ENCODE data around the gene HIPK2.

DNA sequence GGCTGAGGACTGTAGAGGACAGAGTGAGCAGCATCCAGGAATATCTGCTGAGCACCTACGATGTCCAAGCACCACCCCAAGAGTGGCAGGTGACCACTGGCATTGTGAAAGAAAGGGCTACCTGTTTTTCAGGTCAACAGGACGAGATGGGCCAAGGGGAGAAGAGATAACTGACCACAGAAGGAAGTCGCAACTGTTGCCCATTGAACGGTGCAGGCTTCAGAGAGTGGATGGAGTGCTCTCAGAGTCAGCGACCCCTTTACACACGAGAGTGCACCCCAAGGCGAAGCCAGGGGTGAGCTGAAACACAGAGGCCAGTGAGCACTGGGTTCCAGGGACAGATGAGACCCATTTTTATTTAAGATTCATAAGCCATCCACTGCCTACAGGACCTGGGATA, 42.3 kb downstream of the HIPK2 start:
- TF ChIP-seq, protein P1, sequence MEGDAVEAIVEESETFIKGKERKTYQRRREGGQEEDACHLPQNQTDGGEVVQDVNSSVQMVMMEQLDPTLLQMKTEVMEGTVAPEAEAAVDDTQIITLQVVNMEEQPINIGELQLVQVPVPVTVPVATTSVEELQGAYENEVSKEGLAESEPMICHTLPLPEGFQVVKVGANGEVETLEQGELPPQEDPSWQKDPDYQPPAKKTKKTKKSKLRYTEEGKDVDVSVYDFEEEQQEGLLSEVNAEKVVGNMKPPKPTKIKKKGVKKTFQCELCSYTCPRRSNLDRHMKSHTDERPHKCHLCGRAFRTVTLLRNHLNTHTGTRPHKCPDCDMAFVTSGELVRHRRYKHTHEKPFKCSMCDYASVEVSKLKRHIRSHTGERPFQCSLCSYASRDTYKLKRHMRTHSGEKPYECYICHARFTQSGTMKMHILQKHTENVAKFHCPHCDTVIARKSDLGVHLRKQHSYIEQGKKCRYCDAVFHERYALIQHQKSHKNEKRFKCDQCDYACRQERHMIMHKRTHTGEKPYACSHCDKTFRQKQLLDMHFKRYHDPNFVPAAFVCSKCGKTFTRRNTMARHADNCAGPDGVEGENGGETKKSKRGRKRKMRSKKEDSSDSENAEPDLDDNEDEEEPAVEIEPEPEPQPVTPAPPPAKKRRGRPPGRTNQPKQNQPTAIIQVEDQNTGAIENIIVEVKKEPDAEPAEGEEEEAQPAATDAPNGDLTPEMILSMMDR (conservative IDR thresholded peaks at IDR 0.05; ENCODE audit: low read depth, low read length): no peak
- TF ChIP-seq RAD21 (IDR thresholded peaks at IDR 0.05; ENCODE audit: low read length) (no peak), CHD1 (IDR thresholded peaks at IDR 0.05; ENCODE audit: low read depth, low read length) (no peak), SMC3 (IDR thresholded peaks at IDR 0.05; ENCODE audit: low read depth, low read length) (no peak)
- TF ChIP-seq, protein P2, sequence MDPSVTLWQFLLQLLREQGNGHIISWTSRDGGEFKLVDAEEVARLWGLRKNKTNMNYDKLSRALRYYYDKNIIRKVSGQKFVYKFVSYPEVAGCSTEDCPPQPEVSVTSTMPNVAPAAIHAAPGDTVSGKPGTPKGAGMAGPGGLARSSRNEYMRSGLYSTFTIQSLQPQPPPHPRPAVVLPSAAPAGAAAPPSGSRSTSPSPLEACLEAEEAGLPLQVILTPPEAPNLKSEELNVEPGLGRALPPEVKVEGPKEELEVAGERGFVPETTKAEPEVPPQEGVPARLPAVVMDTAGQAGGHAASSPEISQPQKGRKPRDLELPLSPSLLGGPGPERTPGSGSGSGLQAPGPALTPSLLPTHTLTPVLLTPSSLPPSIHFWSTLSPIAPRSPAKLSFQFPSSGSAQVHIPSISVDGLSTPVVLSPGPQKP (IDR thresholded peaks at IDR 0.05; ENCODE audit: borderline replicate concordance, low read depth, low read length): no peak

All from IMR-90 (cell line).